ENCODE measurements around the gene PTRH2. TPM values are rescaled to one million over a fixed set of nuclear protein-coding genes. Genes with fewer than 3 reads are reported as not detected.
A peak's percentile ranks its signal among the peaks of the same experiment; 100 is the strongest.

PTRH2 gene
- total RNA-seq, 1 experiment from 2014 or later, result 59.6 TPM

GRCh38 chr17:59651346-59651745, 55.9 kb downstream of the PTRH2 start:
- RAD21 ChIA-PET (ENCODE audit: low non-redundant PET in 1 of 2, low total read pairs in 2 of 2, uncharacterized antibody in 2 of 2, unreplicated experiment in 2 of 2), result no interaction called here
- no peaks in the 10 kb centered on the region; a peak in 2 of 4 replicates for H3K9me3 ChIP-seq (ENCODE audit: control insufficient read depth in 1 of 2, insufficient read depth in 1 of 2, low read depth in 1 of 2, low read length in 2 of 2)
- no peaks in the 10 kb centered on the region for H3K4me1 ChIP-seq (ENCODE audit: control insufficient read depth in 1 of 2, insufficient read depth in 2 of 2, low read length in 2 of 2)
- TF ChIP-seq YY1 (IDR thresholded peaks at IDR 0.05; ENCODE audit: extremely low read depth, insufficient replicate concordance, low read depth, low read length), result no peak
- no peak for TF ChIP-seq SRF (IDR thresholded peaks at IDR 0.05; ENCODE audit: low read depth)
- no peak for TF ChIP-seq CBX3 (IDR thresholded peaks at IDR 0.05; ENCODE audit: low read depth)
- TF ChIP-seq CEBPB (IDR thresholded peaks at IDR 0.05; ENCODE audit: low read depth), result no peak
- no peak for TF ChIP-seq SP1 (IDR thresholded peaks at IDR 0.05; ENCODE audit: low read depth)
- TF ChIP-seq EGR1 (IDR thresholded peaks at IDR 0.05; ENCODE audit: low read depth), result no peak
- TF ChIP-seq EZH2 (IDR thresholded peaks at IDR 0.05), result no peak
- no peak for TF ChIP-seq MAX (IDR thresholded peaks at IDR 0.05)
- no peak for TF ChIP-seq POLR2A (IDR thresholded peaks at IDR 0.05; ENCODE audit: borderline replicate concordance, extremely low read depth, insufficient read depth, insufficient read length)
- no peak for TF ChIP-seq JUND (IDR thresholded peaks at IDR 0.05)
- TF ChIP-seq RAD21 (IDR thresholded peaks at IDR 0.05; ENCODE audit: low read depth), result no peak
- TF ChIP-seq SIN3A (IDR thresholded peaks at IDR 0.05; ENCODE audit: low read depth), result no peak
- TF ChIP-seq, protein P1, sequence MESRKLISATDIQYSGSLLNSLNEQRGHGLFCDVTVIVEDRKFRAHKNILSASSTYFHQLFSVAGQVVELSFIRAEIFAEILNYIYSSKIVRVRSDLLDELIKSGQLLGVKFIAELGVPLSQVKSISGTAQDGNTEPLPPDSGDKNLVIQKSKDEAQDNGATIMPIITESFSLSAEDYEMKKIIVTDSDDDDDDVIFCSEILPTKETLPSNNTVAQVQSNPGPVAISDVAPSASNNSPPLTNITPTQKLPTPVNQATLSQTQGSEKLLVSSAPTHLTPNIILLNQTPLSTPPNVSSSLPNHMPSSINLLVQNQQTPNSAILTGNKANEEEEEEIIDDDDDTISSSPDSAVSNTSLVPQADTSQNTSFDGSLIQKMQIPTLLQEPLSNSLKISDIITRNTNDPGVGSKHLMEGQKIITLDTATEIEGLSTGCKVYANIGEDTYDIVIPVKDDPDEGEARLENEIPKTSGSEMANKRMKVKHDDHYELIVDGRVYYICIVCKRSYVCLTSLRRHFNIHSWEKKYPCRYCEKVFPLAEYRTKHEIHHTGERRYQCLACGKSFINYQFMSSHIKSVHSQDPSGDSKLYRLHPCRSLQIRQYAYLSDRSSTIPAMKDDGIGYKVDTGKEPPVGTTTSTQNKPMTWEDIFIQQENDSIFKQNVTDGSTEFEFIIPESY (IDR thresholded peaks at IDR 0.05; ENCODE audit: extremely low read depth, insufficient replicate concordance, low read length), result no peak
- H3K27me3 ChIP-seq (ENCODE audit: insufficient read depth, low read length), result no peaks in the 10 kb centered on the region
- H3K9me2 ChIP-seq (ENCODE audit: insufficient read depth), result no peaks in the 10 kb centered on the region
- no peak overlapping the region for H2AFZ ChIP-seq (ENCODE audit: low read depth, low read length, poor library complexity, severe bottlenecking)
- POLR2A ChIA-PET, result no interaction called here
- H3K9ac ChIP-seq (ENCODE audit: low read length), result no peak overlapping the region
- H4K20me1 ChIP-seq (ENCODE audit: insufficient read depth), result peaks cover 31% of the 10 kb centered on the region
- no TSS peak for BruUV-seq (replicated peaks)
- H3K4me2 ChIP-seq (ENCODE audit: low read length), result no peak overlapping the region
- CTCF ChIA-PET, result no interaction called here
- no peak overlapping the region for H3K4me3 ChIP-seq (replicated peaks in 1 of 2; ENCODE audit: low read depth in 1 of 2, low read length in 2 of 2)
- DNase-seq (ENCODE audit: low read depth, low spot score) (no peak), ATAC-seq (peak; percentile 67)
- peaks cover 79 to 85% of the 10 kb centered on the region in 2 experiments for H3K36me3 ChIP-seq (ENCODE audit: control insufficient read depth in 1 of 2, insufficient read depth in 2 of 2, low read length in 2 of 2)
- intact Hi-C loops (cut with micrococcal nuclease), result no loop called here
- H3K79me2 ChIP-seq (ENCODE audit: insufficient read depth, low read length), result peaks cover 93% of the 10 kb centered on the region
- no peak overlapping the region for H3K27ac ChIP-seq (ENCODE audit: low read depth, low read length)
